ENCODE measurements around the gene REP15. TPM values are rescaled to one million over a fixed set of nuclear protein-coding genes. Genes with fewer than 3 reads are reported as not detected.
"Not testable (repeated sequence)": the region's sequence is repeated elsewhere in the genome, so short reads cannot be mapped to it uniquely, and the experiment has no call there.

REP15 gene
- total and polyA plus RNA-seq, 2 donors (not counting 1 experiment from before 2014, with no cell fraction given): 0.78 to 0.99 TPM

GRCh38 chr12:27743601-27744000 is 47.4 kb downstream of the REP15 start:
- Histone ChIP-seq H3K79me2 (ENCODE audit: control insufficient read depth, insufficient read depth, low read length) (no peaks in the 10 kb centered on the region), H3K4me2 (ENCODE audit: extremely low read depth, insufficient read depth, low read length) (no peak overlapping the region), H3K4me3 (replicated peaks in 1 of 4; ENCODE audit: control extremely low read depth in 1 of 4, insufficient read depth in 1 of 4, low read depth in 3 of 4, low read length in 4 of 4) (no peak overlapping the region), H3K9ac (ENCODE audit: insufficient read depth, low read length) (no peak overlapping the region), H4K20me1 (ENCODE audit: control insufficient read depth, extremely low read depth, insufficient read depth, low read length) (no peaks in the 10 kb centered on the region), H3K4me1 (ENCODE audit: control insufficient read depth, extremely low read depth, insufficient read depth, low read length) (peaks cover 4% of the 10 kb centered on the region), H3K27ac (ENCODE audit: insufficient read depth, low read length) (no peak overlapping the region), H3K9me3 (ENCODE audit: control insufficient read depth, insufficient read depth, low read depth, low read length) (no peaks in the 10 kb centered on the region), H3K36me3 (ENCODE audit: control insufficient read depth, insufficient read depth, low read length) (peaks cover 4% of the 10 kb centered on the region), H3K27me3 (ENCODE audit: control insufficient read depth, insufficient read depth, low read length) (no peaks in the 10 kb centered on the region), H2AFZ (ENCODE audit: low read length) (no peak overlapping the region)
- no peak for DNase-seq (ENCODE audit: low read depth in 2 of 2)
- TF ChIP-seq EZH2 (IDR thresholded peaks at IDR 0.05; ENCODE audit: low read length, missing control alignments) (no peak), CTCF (conservative IDR thresholded peaks at IDR 0.05 in 1 of 2, IDR thresholded peaks at IDR 0.05 in 1 of 2; ENCODE audit: low read depth in 1 of 2, low read length in 2 of 2) (no peak)

- DNase-seq (ENCODE audit: low read depth in 2 of 2); H2AFZ ChIP-seq (ENCODE audit: low read length); H3K4me3 ChIP-seq (replicated peaks in 1 of 4; ENCODE audit: control extremely low read depth in 1 of 4, insufficient read depth in 1 of 4, low read depth in 3 of 4, low read length in 4 of 4); H3K27me3 ChIP-seq (ENCODE audit: control insufficient read depth, insufficient read depth, low read length); H3K36me3 ChIP-seq (ENCODE audit: control insufficient read depth, insufficient read depth, low read length); H3K9me3 ChIP-seq (ENCODE audit: control insufficient read depth, insufficient read depth, low read depth, low read length); H4K20me1 ChIP-seq (ENCODE audit: control insufficient read depth, extremely low read depth, insufficient read depth, low read length); H3K9ac ChIP-seq (ENCODE audit: insufficient read depth, low read length); H3K4me1 ChIP-seq (ENCODE audit: control insufficient read depth, extremely low read depth, insufficient read depth, low read length); H3K4me2 ChIP-seq (ENCODE audit: extremely low read depth, insufficient read depth, low read length); H3K79me2 ChIP-seq (ENCODE audit: control insufficient read depth, insufficient read depth, low read length); H3K27ac ChIP-seq (ENCODE audit: insufficient read depth, low read length): not testable (repeated sequence)
These were observed 49.5 kb downstream of the REP15 start for GRCh38 chr12:27745734-27746133.

Other genes starting within 250 kb of the REP15 start
- gene SMCO2, start 249.7 kb upstream of the REP15 start, total RNA-seq: 0.26 TPM in 1 of 2 replicates, not detected in the other
- 0.05 TPM in 1 of 2 replicates, not detected in the other for gene SMCO2, start 249.7 kb upstream of the REP15 start, polyA plus RNA-seq
- gene PPFIBP1, start 172.2 kb upstream of the REP15 start, total RNA-seq: 51.4 and 93.0 TPM in 2 replicates
- gene PPFIBP1, start 172.2 kb upstream of the REP15 start, polyA plus RNA-seq: 46.8 and 65.1 TPM in 2 replicates
- gene MRPS35, start 14.4 kb downstream of the REP15 start, total RNA-seq: 47.5 and 52.5 TPM in 2 replicates
- gene MRPS35, start 14.4 kb downstream of the REP15 start, polyA plus RNA-seq: 70.1 and 70.7 TPM in 2 replicates
- 24.1 and 25.3 TPM in 2 replicates for gene KLHL42, start 83.8 kb downstream of the REP15 start, total RNA-seq
- gene KLHL42, start 83.8 kb downstream of the REP15 start, polyA plus RNA-seq: 12.3 and 16.6 TPM in 2 replicates
- gene MANSC4, start 83.8 kb downstream of the REP15 start, total RNA-seq: 0.17 TPM in 1 of 2 replicates, not detected in the other
- not detected in 2 replicates for gene MANSC4, start 83.8 kb downstream of the REP15 start, polyA plus RNA-seq

Measured in fibroblast of lung (primary cell).